Measurements from ENCODE around the gene SAMD10. TPM values are rescaled to one million over a fixed set of nuclear protein-coding genes. Genes with fewer than 3 reads are reported as not detected.

The SAMD10 gene
- total and polyA plus RNA-seq, 2 donors (not counting 1 experiment from before 2014, with no cell fraction given): 0.37 to 0.99 TPM

DNA sequence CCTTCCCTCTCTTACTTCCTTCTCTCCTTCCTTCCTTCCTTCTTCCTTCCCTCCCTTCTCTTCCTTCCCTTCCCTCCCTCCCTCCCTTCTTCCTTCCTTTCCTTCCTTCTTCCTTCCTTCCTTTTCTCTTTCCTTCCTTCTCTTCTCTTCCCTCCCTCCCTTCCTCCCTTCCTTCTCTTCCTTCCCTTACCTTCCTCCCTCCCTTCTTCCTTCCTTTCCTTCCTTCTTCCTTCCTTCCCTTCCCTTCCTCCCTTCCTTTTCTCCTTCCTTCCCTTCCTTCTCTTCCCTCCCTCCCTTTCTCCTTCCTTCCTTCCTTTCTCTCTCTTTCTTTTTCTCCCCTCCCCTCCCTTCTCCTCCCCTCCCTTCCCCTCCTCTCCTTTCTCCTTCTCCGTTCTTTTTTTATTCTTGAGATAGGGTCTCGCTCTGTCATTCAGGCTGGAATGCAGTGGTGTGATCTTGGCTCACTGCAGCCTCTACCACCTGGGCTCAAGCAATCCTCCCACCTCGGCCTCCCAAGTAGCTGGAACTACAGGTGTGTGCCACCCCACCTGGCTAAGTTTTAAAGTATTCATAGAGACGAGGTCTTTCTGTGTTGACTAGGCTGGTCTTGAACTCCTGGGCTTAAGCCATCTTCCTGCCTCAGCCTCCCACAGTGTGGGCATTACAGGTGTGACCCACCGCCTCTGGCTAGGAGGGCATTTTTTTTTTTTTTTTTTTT lies 8.6 kb downstream of the SAMD10 start:
- Histone ChIP-seq H4K20me1 (ENCODE audit: control insufficient read depth, extremely low read depth, insufficient read depth, low read length) (no peaks in the 10 kb centered on the region), H3K4me3 (replicated peaks in 1 of 4; ENCODE audit: control extremely low read depth in 1 of 4, insufficient read depth in 1 of 4, low read depth in 3 of 4, low read length in 4 of 4) (peak overlapping the region in 1 of 4 experiments; percentile 72), H3K4me2 (ENCODE audit: extremely low read depth, insufficient read depth, low read length) (no peak overlapping the region), H2AFZ (ENCODE audit: low read length) (no peak overlapping the region), H3K27ac (ENCODE audit: insufficient read depth, low read length) (no peak overlapping the region), H3K27me3 (ENCODE audit: control insufficient read depth, insufficient read depth, low read length) (no peaks in the 10 kb centered on the region), H3K9ac (ENCODE audit: insufficient read depth, low read length) (no peak overlapping the region), H3K36me3 (ENCODE audit: control insufficient read depth, insufficient read depth, low read length) (peaks cover 13% of the 10 kb centered on the region), H3K9me3 (ENCODE audit: control insufficient read depth, insufficient read depth, low read depth, low read length) (no peaks in the 10 kb centered on the region), H3K79me2 (ENCODE audit: control insufficient read depth, insufficient read depth, low read length) (peaks cover 10% of the 10 kb centered on the region), H3K4me1 (ENCODE audit: control insufficient read depth, extremely low read depth, insufficient read depth, low read length) (peaks cover 11% of the 10 kb centered on the region)
- TF ChIP-seq CTCF (conservative IDR thresholded peaks at IDR 0.05 in 1 of 2, IDR thresholded peaks at IDR 0.05 in 1 of 2; ENCODE audit: low read depth in 1 of 2, low read length in 2 of 2): no peak
- DNase-seq (ENCODE audit: low read depth in 2 of 2): no peak

DNA sequence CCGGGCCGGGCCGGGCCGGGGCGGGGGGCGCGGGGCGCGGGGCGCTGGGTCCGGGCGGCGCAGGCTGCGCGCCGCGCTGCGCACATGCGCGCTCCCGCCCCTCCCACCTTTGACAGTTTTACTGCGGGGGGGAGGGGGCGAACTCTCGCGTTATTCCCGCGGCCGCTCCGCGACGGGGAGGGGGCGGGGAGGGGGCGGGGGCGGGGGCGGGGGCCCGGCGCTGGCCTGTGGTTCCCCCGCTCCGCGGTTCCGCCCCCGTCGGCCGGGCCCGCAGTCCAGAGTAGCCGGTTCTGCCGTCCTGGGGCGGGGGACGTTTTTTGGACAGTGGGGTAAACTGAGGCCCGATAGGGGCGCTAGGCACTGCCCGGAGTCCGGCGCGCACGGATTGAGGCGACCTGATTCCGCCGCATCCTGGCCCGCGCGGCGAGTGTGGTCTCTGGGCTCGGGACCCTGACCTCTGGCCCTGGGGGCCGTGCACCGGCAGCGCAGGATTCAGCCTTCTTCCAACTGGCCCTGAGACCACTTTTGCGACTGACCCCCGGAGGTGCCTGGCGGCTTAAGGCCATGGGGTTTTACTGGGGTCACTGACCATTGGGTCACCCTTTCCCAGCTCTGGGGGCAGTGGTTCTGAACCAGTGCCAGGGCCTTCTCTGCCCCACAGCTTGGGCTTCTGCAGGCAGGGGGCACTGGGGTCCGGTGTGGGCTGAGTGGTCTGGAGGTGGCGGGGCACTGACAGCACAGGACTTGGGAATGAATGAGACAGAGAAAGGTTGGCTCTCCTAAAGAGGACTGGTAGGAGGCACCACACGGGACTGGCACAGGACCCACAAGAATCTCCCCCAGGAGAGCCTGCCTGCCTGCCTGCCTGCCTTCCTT lies 9.4 kb downstream of the SAMD10 start, which contains the start of gene ZNF512B:
Gene ZNF512B, minus strand, starts transcription at position 93 of the 876 bp plus-strand sequence. CDS start 1,980 bp downstream, outside the sequence.
- peak within 1 kb of the TSS; percentile 54 for H3K27ac ChIP-seq (ENCODE audit: insufficient read depth, low read length)
- H3K79me2 ChIP-seq (ENCODE audit: control insufficient read depth, insufficient read depth, low read length): peaks cover 10% of the 10 kb centered on the region
- peak within 1 kb of the TSS; percentile 77 for H3K9ac ChIP-seq (ENCODE audit: insufficient read depth, low read length)
- H3K27me3 ChIP-seq (ENCODE audit: control insufficient read depth, insufficient read depth, low read length): no peaks in the 10 kb centered on the region
- H3K4me3 ChIP-seq (replicated peaks in 1 of 4; ENCODE audit: control extremely low read depth in 1 of 4, insufficient read depth in 1 of 4, low read depth in 3 of 4, low read length in 4 of 4): peak within 1 kb of the TSS; percentile 66 to 73 (median 68)
- peak within 1 kb of the TSS; percentile 90 for H3K4me2 ChIP-seq (ENCODE audit: extremely low read depth, insufficient read depth, low read length)
- TF ChIP-seq EZH2 (IDR thresholded peaks at IDR 0.05; ENCODE audit: low read length, missing control alignments) (no peak), CTCF (conservative IDR thresholded peaks at IDR 0.05 in 1 of 2, IDR thresholded peaks at IDR 0.05 in 1 of 2; ENCODE audit: low read depth in 1 of 2, low read length in 2 of 2) (no peak)
- H4K20me1 ChIP-seq (ENCODE audit: control insufficient read depth, extremely low read depth, insufficient read depth, low read length): no peaks in the 10 kb centered on the region
- peak within 1 kb of the TSS; percentile 57 for H2AFZ ChIP-seq (ENCODE audit: low read length)
- DNase-seq (ENCODE audit: low read depth in 2 of 2): peak; percentile 50 to 66
- H3K4me1 ChIP-seq (ENCODE audit: control insufficient read depth, extremely low read depth, insufficient read depth, low read length): peaks cover 11% of the 10 kb centered on the region
- H3K36me3 ChIP-seq (ENCODE audit: control insufficient read depth, insufficient read depth, low read length): peaks cover 13% of the 10 kb centered on the region
- H3K9me3 ChIP-seq (ENCODE audit: control insufficient read depth, insufficient read depth, low read depth, low read length): no peaks in the 10 kb centered on the region

Measured in fibroblast of lung (primary cell).